Type B pancreatic cell (in vitro differentiated cells): ENCODE measurements around the gene CRACR2A. TPM values are rescaled to one million over a fixed set of nuclear protein-coding genes. Genes with fewer than 3 reads are reported as not detected.

Source experiments
- DNase-seq: peaks from one replicate; pipeline ENCODE4 v3.0.0; 2021; ENCODE audit warnings: mixed read lengths; ENCODE audit not compliant: unreplicated experiment; ENCODE audit errors: extremely low spot score
- H3K27ac Mint-ChIP-seq: 2 replicates; pipeline ENCODE4 v1.8.0; 2021; ENCODE audit warnings: mild to moderate bottlenecking, mixed read lengths
- H3K27me3 Mint-ChIP-seq: 2 replicates; pipeline ENCODE4 v1.8.0; 2021; ENCODE audit warnings: mixed read lengths
- H3K36me3 Mint-ChIP-seq: 2 replicates; pipeline ENCODE4 v1.8.0; 2021; ENCODE audit warnings: mixed read lengths
- H3K4me1 Mint-ChIP-seq: one replicate; pipeline ENCODE4 v1.8.0; 2021; ENCODE audit warnings: mixed read lengths; ENCODE audit not compliant: unreplicated experiment
- H3K4me3 Mint-ChIP-seq: 2 replicates; pipeline ENCODE4 v1.8.0; 2021; ENCODE audit warnings: mild to moderate bottlenecking, mixed read lengths
- H3K9me3 Mint-ChIP-seq: 2 replicates; pipeline ENCODE4 v1.8.0; 2021; ENCODE audit warnings: mixed read lengths
- CTCF ChIP-seq: fragments of 200-600 bp; sonication (generic); conservative IDR thresholded peaks from 2 replicates; pipeline ENCODE4 v1.5.0; 2021; ENCODE audit warnings: antibody characterized with exemption, mild to moderate bottlenecking
- total RNA-seq: library from RNA; stranded (reverse); gene quantifications from 2 replicates; pipeline ENCODE4 v1.2.1, GENCODE V29; 2021; ENCODE audit warnings: low replicate concordance

The CRACR2A gene
- total RNA-seq, 1 donor from 2014 or later, result 1.9 TPM

- H3K9me3 Mint-ChIP-seq, result no peaks in the 10 kb centered on the region
- no peak overlapping the region for H3K4me3 Mint-ChIP-seq
- H3K36me3 Mint-ChIP-seq, result peaks cover 5% of the 10 kb centered on the region
- TF ChIP-seq CTCF, result no peak
- H3K4me1 Mint-ChIP-seq, result no peaks in the 10 kb centered on the region
- no peak for DNase-seq
- peaks cover 37% of the 10 kb centered on the region for H3K27me3 Mint-ChIP-seq
- no peak overlapping the region for H3K27ac Mint-ChIP-seq
Measured at GRCh38 chr12:3713947-3714346, 39.0 kb downstream of the CRACR2A start.

- Mint-ChIP-seq H3K4me3 (no peak overlapping the region), H3K27ac (no peak overlapping the region), H3K36me3 (peaks cover 5% of the 10 kb centered on the region), H3K4me1 (no peaks in the 10 kb centered on the region), H3K9me3 (no peaks in the 10 kb centered on the region), H3K27me3 (peaks cover 38% of the 10 kb centered on the region)
- no peak for TF ChIP-seq CTCF
- no peak for DNase-seq
Measured at GRCh38 chr12:3713483-3713882, 39.4 kb downstream of the CRACR2A start.

GRCh38 chr12:3712209-3712992 is 40.5 kb downstream of the CRACR2A start:
- Mint-ChIP-seq H3K27ac (no peak overlapping the region), H3K36me3 (peaks cover 5% of the 10 kb centered on the region), H3K27me3 (peaks cover 43% of the 10 kb centered on the region), H3K9me3 (no peaks in the 10 kb centered on the region), H3K4me1 (no peaks in the 10 kb centered on the region), H3K4me3 (no peak overlapping the region)
- no peak for DNase-seq
- no peak for TF ChIP-seq CTCF

DNA sequence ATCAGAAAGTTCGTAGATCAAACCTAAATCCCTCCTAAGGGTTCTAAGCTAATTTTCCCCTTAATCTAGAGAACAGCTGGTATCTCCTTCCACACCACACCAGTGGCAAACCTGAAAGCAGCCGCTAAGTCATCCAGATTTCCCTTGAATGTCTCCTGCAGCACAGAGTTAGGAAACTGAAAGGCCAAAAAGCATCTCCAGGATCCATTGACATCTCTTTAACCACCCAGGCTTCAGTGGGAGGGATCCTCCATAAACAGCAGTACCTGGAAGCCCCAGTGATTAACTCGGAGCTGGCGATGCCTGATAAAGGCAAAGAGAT is 47.6 kb downstream of the CRACR2A start:
- Mint-ChIP-seq H3K36me3 (no peaks in the 10 kb centered on the region), H3K4me1 (no peaks in the 10 kb centered on the region), H3K27ac (no peak overlapping the region), H3K27me3 (peaks cover 48% of the 10 kb centered on the region), H3K4me3 (no peak overlapping the region), H3K9me3 (no peaks in the 10 kb centered on the region)
- TF ChIP-seq CTCF, result no peak
- no peak for DNase-seq

DNA sequence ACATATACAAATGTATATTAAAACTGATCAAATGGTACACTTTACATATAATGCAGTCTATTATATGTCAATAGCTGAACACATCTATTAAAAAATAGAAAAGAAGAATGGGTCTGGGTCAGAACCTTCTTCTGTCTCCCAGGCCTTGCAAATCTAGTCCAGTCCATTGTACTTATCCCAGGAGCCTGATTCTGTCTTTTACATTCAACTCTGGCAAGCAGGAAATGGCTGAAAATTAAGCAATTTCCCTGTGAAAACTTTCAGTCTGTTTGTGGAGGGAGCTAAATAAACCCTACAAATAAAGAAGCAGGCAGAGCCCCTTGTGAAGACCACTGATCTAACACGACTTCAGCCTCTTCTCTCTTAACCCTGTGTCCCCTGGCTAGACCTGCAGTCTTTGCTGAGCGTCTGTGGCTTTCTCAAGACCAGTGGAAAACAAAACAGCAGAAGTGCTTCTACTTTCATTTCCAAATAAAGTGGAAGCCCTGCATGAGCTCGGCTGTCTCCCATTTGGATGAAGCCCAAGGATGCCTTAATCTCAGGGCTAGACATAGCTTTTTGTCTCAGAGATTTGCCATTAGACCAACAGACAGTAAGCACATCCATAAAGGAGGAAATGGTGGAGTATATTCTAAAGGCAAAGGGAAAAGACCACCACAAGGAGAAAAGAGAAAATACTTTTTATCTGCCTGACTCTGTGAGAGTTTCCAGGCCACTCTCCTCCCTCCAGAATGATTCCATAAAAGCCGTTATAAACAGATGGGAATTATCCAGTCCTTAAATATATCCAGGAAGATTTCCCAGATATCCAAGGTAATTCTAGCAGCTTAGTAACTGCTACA is 48.2 kb downstream of the CRACR2A start:
- Mint-ChIP-seq H3K4me1 (no peaks in the 10 kb centered on the region), H3K4me3 (no peak overlapping the region), H3K27me3 (peaks cover 48% of the 10 kb centered on the region), H3K27ac (no peak overlapping the region), H3K9me3 (no peaks in the 10 kb centered on the region), H3K36me3 (no peaks in the 10 kb centered on the region)
- TF ChIP-seq CTCF, result no peak
- no peak for DNase-seq
